Activated T-helper 1 cell treated with anti-CD3 and anti-CD28 coated beads, Interleukin-2, amount 50 U/mL, for 16 hours (primary cell): ENCODE results near the gene TBPL2.
"Not testable (repeated sequence)": the region's sequence is repeated elsewhere in the genome, so short reads cannot be mapped to it uniquely, and the experiment has no call there.

Experiments
- DNase-seq, 2 donors: peaks; one replicate each; pipeline ENCODE4 v3.0.0-alpha.2; 2020; ENCODE audit warnings: low read depth in 1 of 2, low spot score in 1 of 2

Gene TBPL2

DNA sequence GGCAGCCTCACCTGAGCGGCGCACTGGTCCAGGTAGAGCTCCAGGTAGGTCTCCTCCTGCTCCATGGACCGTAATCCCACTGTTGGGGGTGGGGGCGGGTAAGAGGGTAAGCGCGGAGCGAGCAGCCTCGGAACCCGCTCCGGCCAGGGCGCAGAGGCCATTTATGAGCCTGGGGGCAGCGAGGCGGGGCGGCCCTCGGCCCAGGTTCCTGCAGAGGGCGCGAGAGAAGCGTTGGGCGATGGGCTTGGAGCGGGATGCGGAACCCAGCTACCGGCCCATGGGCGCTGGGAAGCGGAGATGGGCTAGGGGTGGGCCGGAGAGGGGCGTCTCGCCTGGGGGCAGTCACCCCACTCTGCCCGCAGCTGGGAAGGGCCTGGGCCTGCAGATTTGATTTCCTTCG is at the start of gene TBPL2:
TBPL2 (minus strand) TSS at position 232 of the 400 bp plus-strand sequence; CDS start at position 65, 167 bp downstream.
- DNase-seq: no peak

DNA sequence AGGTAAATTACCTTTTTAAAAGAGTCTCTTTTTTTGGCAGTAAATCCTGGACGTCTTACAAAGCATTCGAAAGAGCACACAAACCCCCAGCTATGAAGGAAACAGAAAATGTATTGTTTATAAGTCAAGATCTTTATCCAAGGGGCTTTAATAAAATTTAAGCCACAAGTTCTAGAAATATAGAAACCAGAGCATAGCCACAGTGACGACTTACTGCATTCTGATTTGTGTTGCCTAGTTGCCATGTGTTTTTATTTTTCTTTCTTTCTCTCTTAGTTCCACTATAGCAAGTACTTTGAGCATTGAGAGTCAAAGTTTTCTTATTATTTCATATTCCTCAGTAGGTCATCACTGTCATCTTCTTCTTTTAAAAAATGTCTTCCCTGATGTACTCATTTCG is 47.8 kb upstream of the TBPL2 start:
- DNase-seq: no peak

DNA sequence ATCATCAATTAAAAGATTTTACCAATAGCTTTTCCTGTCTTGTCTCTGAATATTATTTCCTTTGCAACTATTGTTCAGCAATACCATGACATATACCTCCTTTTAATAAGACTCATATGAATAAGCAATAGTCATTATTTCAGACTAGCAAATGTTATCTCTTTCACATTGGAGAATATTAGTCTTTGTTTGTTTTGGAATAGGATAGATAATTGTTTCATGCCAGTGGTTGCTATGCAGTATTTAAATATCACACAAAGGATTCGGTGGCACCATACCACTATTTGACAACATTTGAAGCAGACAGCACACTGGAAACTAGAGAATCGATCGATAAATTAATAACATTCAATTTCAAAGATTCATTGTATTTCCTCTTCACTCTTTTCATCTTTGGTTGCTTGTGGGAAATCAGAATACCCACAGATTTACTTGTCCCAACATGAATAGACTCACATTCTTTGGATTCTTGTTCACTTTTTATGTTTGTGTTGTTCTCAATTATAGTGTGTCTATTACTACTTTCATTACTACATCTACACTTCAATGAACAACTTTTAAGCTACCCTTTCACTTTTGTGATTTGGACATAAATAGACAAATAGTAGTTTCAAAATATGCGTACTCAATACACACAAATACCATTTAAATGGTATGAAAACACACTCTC is 42.7 kb upstream of the TBPL2 start:
- DNase-seq: no peak

DNA sequence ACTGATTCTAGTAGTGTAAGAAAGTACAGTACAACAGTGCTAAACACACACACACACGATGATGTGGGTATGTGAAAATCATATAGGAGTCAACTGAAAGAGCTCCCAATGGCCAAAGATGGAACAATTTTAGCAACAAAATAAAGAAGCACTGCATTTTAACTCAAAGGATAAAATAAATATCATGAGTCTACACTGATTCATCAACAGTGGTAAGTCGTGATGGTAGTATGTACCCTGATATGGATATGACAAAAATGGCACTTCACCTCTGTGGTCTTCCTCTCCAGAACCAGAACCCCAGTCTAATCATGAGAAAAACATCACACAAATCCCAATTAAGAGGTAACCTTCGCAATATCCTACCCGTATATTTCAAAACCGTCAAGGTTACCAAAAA is 41.4 kb upstream of the TBPL2 start:
- DNase-seq: no peak

DNA sequence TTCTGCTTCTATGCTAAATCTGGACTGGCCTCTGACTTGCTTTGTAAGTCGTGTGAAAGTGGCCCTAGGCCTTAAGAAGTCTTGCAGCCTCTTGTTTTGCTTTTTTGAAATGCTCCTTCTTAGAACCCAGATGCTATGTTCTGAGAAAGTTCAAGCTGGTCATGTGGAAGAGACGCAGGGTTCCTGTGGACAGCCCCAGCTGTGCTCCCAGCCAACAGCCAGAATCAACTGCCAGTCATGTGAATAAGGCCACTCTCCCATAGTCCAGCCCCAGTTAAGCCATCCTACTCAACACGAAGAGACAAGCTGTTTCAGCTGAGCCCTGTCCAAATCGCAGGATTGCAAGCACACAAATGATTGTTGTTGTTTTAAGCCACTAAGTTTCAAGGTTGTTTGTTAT is 37.3 kb upstream of the TBPL2 start:
- no peak for DNase-seq

DNA sequence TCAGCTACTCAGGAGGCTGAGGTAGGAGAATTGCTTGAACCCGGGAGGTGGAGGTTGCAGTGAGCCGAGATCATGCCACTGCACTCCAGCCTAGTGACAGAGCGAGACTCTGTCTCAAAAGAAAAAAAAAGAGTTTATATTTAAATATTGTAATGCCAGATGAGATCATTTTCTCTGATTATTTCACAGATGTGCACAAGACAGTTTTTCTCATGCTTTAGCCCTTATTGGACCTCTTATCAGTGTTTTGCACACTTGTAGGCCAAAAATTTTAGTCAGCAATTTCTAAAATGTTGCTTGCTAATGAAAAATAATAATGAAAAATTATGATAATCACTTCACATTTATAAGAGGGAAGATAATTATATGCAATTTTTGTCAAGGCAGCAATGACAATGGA is 36.0 kb upstream of the TBPL2 start:
- DNase-seq: not testable (repeated sequence)

DNA sequence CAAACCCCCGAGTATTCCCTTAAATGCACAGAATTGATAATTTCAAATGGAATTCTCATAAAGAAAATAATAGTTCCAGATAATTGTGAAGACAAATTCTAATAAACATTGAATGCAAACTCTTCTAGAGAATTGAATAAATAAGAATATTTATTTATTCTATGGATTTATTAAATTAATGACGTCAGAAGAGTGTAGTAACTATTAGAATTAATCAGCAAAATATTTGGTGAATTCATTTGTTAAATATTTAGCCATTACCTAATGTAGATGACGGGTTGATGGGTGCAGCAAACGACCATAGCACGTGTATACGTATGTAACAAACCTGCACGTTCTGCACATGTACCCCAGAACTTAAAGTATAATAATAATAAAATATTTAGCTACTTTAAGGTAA is 33.4 kb upstream of the TBPL2 start:
- no peak for DNase-seq

DNA sequence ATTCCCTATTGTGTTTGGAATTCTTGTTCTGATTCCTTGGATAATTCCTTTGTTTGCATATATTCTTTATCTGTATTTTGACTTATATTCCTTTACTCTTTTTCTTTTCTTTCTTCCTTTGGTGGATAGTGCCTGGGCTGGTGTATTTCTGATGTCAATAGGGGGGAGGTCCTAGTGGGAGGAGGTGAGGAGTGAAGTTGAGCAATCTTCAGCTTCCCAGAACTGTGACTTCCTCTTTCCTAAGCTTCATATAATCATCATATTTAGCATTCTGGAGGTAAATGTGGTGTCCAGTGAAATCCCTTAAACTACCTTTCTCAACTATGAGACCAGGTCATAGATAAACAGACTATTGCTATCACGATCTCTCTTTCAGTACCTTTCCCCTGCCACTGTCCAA is 29.6 kb upstream of the TBPL2 start:
- no peak for DNase-seq

DNA sequence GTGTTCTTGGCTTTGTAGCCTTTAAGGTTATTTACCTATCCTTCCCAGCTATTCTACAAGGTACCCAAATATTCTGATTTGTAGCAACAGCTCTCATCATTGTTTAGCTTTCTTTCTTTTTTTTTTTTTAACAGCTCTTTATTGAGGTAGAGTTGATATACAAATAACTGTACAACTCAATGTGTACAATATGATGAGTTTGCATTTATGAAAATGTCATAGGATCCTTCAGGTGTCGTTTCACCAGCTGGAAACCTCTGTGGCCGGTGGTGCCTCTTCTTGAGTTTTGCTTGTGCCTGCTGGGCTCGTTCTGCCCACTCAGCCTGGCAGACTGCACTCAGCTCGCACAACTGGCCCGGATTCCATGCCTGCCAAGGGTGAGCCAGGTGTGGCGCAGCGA is 26.9 kb upstream of the TBPL2 start:
- no peak for DNase-seq

DNA sequence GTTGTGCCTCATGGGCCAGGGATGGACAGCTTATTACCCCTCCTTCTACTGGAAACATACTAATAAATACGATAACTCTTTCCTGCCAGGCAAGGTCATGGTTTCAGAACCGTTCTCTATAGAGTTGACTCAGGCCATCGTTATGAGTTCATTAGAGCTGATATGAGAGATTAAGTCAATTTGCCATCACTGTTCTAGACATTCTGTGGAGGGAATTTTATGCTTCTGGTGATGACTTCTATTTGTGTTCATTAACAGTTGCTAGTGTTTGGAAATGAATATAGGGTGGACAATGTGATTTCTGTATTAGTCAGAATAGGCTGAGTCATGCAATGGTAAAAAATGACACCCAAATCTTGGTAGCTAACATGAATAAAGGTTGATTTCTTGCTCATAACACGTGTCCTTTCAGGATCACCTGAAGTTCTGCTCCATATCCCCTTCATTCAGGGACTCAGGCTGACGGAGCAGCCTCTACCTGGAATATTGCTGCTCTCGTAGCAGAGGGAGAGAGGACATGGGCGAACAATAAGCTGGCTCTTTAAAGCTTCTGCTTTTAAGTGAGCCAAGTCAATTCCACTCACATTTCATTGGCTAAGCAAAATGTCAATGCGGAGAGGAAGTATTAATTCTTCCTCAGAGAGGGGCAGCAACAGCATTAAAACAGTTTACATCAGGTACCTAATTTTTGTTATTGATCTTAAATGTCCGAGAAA is 18.5 kb upstream of the TBPL2 start:
- DNase-seq: no peak

DNA sequence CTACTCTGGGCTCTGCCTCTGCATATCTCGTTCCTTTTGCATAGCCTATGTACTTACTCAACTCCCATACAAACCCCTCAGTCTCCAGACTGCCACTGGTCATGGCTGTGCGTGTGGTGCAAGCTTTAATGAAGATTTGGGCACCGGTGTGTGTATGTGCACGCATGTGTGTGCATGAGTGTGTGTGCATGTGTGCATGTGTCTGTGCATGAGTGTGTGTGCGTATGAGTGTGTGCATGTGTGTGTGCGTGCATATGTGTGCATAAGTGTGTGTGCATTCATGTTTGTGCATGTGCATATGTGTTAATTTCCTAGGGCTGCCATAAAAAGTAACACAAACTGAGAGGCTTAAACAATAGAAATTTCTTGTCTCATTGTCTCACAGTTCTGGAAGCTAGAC is 17.1 kb upstream of the TBPL2 start:
- DNase-seq: no peak

DNA sequence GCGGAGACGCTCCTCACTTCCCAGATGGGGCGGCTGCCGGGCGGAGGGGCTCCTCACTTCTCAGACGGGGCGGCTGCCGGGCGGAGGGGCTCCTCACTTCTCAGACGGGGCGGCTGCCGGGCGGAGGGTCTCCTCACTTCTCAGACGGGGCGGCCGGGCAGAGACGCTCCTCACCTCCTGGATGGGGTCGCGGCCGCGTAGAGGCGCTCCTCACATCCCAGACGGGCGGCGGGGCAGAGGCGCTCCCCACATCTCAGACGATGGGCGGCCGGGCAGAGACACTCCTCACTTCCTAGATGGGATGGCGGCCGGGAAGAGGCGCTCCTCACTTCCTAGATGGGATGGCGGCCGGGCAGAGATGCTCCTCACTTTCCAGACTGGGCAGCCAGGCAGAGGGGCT is 16.0 kb upstream of the TBPL2 start:
- DNase-seq: not testable (repeated sequence)

DNA sequence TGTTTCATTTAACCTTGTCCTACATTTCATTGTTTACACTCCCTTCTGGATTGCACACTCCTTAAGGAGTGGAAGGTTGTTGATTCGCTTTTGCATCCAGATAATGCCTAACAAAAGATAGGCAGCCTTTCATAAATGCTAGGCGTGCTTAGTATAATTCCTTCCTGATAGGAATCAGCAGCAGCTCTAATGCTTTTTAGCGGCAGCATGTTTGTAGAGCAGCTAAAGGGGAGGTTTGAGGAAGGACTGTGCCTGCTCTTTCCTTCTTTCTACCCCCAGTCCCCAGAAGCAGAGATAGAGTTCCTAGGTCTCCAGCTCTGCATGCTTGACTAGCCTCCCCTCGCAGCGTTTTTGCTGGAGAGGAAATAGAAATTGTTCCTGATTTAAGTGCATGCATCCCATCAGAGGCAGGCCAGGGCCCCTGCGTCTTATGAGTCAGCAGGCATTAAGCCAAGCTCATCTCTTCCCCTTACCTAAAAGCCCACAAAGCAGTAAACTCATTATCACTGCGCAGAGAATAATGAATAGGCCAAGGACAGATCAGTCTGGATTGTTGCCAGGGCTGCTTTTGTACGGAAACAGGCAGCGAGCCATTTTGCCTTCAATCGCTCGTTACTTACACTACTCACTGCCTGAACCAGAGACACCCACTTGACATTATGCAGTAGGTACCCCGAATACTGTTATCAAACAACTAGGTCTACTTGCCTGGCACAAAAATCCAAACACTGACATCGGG is 14.0 kb upstream of the TBPL2 start:
- DNase-seq: no peak

DNA sequence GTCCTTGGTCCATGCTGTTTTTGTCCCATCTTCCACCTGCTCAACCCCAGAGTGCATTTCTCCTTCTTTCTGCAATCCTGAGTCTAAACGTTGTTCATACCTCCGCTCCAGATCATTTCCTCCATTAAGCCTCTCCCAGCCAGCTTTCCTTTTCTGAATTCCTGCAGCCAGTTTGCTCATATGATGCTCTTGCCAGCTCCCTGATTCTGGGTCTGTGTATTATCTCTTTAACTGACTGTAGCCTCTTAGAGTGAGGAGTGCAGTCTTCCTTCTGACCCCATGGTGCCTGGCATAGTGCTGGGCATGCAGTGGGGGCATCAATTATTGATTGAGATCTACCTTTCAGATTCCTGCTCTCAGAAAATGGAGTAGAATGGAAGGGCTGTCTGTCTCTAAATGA is 11.5 kb upstream of the TBPL2 start:
- DNase-seq: no peak

DNA sequence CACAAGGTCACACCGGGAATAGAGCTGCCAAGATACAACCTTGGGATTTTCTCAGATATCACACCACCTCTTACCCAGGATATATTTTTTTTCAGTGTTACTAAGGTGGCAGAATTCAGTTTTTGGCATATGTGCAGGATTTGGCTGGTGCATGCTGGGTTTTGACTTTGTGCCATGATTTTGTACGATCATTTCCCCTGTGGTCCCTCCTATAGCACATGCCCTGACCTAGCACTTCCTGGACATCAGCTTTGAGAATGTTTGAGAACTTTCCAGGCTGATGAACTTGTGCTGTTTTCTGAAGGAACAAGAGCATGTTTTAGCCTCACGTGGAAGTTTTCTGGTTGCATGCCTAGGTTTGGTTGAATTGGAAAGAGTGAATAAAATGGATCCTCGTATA is 11.0 kb upstream of the TBPL2 start:
- DNase-seq: no peak

DNA sequence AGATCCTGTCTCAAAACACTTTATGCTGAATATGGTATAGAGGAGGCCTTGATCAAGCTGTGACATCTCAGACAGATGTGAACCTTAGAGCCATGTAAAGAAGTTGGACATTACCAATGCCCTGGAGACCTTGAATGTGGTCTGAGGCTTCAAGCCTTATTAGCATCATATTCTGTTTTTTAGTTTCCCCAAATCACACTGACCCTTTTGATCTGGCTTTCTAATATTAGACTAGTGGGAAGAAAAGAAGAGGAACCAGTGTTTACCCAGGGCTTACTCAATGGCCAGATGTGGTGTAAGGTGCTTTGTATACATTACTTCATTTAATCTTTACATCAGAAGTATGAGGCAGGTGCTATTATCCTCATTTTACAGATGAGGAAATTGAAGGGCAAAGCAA is 10.6 kb upstream of the TBPL2 start:
- no peak for DNase-seq

DNA sequence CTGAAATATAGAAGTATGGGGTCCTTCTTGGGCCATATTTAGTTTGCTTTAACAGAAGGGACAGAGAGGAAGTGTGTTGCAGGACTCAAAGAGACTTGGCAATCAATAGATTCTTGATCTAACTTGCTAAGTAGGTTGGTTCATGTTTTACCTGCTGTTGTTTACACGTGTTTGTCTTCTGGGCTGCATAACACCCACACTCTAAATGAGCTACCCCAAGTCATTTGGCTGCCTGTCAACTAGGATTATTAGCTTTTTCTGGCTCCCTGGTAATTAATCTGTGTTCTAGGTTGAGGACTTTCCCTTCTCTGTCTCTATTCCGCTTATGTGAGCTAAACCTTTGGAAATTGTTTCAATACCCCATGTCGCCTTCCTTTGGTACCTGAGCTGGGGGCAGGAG is 10.1 kb upstream of the TBPL2 start:
- no peak for DNase-seq

DNA sequence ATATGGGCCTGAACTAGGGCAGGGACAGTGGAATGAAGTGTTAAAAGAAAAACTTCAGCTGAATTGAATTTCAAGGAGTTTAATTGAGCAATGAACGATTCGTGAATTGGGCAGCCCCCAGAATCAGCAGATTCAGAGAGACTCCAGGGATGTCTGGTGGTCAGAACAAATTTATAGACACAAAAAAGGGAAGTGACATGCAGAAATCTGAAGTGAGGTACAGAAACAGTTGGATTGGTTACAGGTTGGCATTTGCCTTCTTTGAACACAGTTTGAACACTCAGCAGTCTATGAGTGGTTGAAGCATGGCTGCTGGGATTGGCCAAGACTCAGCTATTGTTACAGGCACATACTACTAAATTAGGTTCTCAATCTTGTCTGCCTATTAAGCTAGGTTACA is 9.7 kb upstream of the TBPL2 start:
- no peak for DNase-seq

DNA sequence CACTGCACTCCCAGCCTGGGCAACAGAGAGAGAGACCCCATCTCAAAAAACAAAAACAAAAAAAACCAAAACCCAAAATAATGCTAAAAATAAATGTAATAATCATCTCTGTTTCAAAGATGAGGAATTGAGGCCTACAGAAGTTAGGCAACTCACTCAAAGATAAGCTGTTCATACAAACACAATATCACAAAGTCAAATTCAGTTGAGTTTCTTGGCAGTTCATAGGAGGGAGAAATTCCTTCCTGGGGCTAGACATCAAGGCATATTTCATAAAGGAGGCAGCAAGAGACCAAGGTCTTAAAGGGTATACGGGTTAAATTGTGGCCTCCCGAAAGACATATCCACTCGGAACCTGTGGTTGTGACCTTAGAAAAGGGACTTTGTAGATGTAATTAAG is 8.7 kb upstream of the TBPL2 start:
- DNase-seq: no peak

DNA sequence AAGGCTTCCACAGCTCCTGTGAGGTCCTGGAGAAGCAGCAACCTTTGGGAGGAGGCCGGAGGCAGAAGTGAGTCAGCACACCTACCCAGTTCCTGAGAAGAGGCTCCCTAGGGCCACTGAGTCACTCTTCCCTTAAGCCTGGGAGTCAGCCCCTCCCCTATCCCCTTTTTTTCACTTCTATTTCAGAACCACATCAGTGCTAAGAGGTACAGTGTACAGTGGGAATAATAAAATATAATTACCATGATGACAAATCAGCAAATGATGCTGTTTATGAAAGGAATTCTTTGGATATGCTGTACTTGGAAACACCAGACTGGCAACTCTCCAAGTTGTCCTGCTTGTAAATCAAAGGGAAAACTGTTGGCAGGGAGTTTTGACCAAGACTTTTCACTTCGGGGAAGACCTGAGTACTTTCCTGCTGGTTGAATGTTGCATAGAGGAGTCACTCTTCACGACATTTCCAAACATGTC is 7.8 kb upstream of the TBPL2 start:
- no peak for DNase-seq

DNA sequence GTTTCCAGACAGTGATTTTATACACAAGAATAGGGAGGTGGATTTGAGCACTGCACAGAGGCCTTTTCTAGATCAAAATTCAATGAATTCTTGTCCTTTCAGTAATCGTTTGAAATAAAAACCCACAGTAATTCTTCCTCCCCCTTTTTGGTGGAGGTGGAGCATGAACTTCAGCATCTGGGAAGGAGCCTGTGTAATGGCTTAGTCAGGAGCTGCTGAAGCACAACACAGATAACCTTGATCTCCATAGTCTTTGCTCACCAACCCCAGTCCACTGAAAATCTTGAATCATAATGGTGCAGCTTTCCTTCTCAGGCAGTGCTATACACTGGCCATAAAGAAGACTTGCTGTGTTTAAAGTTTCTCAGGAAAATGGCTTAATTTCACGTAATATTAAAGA is 6.4 kb upstream of the TBPL2 start:
- DNase-seq: no peak

DNA sequence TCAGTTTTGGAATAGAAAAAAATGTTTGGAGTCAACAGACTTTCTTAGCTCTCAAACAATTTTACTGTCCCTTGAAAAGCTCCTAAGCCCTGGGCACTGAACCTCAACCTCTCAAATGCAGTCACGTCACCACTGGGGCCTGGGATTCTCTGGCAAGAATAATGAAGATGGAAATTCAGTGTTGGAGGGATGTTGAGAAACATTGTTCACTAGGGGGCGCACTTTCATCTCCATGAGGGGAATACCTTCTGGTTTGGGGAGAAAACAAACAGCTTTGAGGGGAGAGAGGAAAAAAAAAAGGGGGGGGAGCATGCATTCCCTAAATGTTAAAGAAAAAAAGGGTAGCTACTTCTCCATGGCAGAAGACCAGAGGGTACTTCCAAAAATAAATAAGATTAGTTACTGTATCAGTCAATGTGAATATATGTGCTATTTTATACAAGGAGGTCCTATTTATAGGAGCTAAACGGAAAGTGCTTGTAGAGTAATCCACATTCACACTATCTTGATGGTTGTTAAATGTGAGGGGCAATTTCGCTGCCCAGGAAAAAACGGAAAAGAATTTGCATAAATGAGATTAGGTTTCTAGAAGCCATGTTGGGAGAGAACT is 5.8 kb upstream of the TBPL2 start:
- DNase-seq: peak in 1 of 2 donors; percentile 16
